Kidney epithelial cell (primary cell): Measurements from ENCODE around the gene GDF2. TPM values are rescaled to one million over a fixed set of nuclear protein-coding genes. Genes with fewer than 3 reads are reported as not detected.

Source experiments
- DNase-seq: peaks from one replicate; pipeline ENCODE4 v3.0.0-alpha.2; 2010; ENCODE audit warnings: low read depth
- H3K27me3 ChIP-seq: 2 replicates; pipeline ENCODE4 v1.6.0; 2011; ENCODE audit warnings: low read length; ENCODE audit not compliant: control insufficient read depth, insufficient read depth
- H3K36me3 ChIP-seq: 2 replicates; pipeline ENCODE4 v1.5.1; 2011; ENCODE audit warnings: low read length; ENCODE audit not compliant: control insufficient read depth, insufficient read depth
- H3K4me3 ChIP-seq: 2 replicates; pipeline ENCODE4 v1.5.1; 2011; ENCODE audit warnings: low read depth, mild to moderate bottlenecking, control low read depth, low read length
- total RNA-seq: library from RNA; depleted of rRNA; stranded (reverse); fragments of >200 nt; gene quantifications from 2 replicates; pipeline ENCODE4 v1.2.3, GENCODE V29; 2015
- TF ChIP-seq, protein P1 (sequence below): IDR thresholded peaks from 2 replicates; pipeline ENCODE4 v1.5.1; 2011; ENCODE audit warnings: mild to moderate bottlenecking, moderate library complexity, low read length, control low read depth, inconsistent platforms; ENCODE audit not compliant: insufficient read depth, poor library complexity, severe bottlenecking

The GDF2 gene
- total RNA-seq, 1 donor from 2014 or later, result not detected

DNA sequence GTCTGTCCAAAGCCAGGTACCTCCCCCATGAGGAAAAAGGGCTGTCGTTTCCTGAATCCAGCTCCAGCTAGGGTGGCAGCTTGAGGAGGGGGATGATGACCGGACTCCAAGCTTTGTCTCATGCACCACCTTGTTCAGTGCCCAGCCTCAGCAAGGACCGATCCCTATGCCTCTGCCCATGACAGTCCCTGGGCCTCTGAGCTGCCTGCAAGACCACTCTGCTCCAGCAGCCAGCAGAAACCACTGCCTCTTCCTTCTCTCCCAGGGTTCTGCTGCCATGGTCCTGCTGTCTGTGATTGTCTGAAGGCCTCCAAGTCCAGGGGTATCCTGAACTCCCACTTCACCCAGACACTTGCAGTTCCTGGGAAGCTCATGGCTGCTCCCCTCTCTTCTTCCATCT is 43.5 kb upstream of the GDF2 start:
- Histone ChIP-seq H3K4me3 (no peak overlapping the region), H3K27me3 (peaks cover 2% of the 10 kb centered on the region), H3K36me3 (no peaks in the 10 kb centered on the region)
- TF ChIP-seq, protein P1, sequence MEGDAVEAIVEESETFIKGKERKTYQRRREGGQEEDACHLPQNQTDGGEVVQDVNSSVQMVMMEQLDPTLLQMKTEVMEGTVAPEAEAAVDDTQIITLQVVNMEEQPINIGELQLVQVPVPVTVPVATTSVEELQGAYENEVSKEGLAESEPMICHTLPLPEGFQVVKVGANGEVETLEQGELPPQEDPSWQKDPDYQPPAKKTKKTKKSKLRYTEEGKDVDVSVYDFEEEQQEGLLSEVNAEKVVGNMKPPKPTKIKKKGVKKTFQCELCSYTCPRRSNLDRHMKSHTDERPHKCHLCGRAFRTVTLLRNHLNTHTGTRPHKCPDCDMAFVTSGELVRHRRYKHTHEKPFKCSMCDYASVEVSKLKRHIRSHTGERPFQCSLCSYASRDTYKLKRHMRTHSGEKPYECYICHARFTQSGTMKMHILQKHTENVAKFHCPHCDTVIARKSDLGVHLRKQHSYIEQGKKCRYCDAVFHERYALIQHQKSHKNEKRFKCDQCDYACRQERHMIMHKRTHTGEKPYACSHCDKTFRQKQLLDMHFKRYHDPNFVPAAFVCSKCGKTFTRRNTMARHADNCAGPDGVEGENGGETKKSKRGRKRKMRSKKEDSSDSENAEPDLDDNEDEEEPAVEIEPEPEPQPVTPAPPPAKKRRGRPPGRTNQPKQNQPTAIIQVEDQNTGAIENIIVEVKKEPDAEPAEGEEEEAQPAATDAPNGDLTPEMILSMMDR, result no peak
- DNase-seq, result no peak

DNA sequence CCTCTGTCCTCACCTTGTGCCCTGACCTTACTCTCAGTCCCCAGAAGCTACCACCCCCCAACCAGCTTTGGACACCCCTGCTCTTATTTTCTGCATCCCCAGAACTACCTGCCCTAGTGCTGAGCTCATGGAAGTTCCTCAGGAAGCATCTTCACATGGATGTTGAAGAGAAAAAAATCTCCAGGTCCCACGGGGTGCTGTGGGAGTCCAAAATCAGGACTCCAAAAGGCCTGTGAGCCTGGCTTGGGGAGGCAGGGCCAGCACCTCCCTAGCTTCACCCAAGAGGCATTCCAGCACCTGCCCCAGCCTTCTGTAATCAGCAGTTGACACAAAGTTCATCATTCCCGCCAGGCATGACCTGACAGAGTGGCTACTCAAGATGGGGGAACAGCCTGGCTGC is 43.0 kb upstream of the GDF2 start:
- TF ChIP-seq, protein P1, result no peak
- H3K36me3 ChIP-seq, result no peaks in the 10 kb centered on the region
- H3K4me3 ChIP-seq, result no peak overlapping the region
- H3K27me3 ChIP-seq, result peaks cover 2% of the 10 kb centered on the region
- DNase-seq, result no peak

DNA sequence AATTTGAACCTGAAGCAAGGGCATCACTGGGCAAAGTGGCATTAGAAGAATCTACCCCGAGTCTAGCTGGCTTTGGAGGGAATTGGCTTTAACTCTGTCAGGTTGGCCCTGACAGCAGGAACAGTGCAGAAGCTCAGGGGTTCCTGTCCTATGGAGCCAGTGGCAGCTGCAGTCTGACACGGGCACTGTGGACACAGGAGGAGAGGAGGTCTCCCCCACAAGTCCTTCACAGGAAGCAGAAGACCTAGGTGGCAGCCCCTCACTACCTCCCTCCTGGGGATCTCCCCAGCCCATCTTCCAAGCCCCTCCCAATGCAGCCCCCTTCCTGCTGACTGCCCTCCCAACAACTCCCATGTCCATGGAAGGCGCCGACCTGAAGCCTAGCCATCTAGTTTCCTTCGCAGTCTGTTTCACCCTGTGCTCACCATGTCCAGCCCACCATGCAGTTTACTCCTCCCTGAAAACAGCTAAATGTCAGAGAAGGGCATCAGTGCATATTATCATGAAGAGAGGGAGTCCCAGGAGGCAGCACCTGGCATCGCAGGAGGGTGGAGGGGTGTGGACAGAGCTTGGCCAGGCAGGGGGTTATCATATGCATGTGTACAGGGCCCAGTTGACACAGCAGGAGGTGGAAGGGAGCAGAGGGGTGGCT is 40.1 kb upstream of the GDF2 start:
- no peaks in the 10 kb centered on the region for H3K36me3 ChIP-seq
- TF ChIP-seq, protein P1, result no peak
- no peak for DNase-seq
- H3K27me3 ChIP-seq, result peaks cover 2% of the 10 kb centered on the region
- no peak overlapping the region for H3K4me3 ChIP-seq

DNA sequence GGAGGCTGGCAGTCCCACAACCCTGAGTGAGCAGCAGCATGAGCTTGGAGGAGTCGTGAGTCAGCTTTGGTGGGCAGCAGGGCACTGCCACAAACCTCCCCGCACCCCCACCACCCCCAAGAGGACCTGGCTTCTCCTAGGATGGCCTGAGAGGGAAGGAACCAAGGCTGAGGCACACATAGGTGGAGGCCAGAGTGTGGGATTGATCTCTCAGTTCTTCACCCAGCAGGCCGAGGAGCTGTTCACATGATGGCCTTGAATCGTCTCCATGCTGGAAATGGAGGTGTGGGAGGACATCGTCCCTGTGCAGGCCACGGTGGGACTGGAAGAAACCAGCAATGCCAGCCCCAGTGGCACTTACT is 39.6 kb upstream of the GDF2 start:
- TF ChIP-seq, protein P1, result no peak
- no peaks in the 10 kb centered on the region for H3K36me3 ChIP-seq

DNA sequence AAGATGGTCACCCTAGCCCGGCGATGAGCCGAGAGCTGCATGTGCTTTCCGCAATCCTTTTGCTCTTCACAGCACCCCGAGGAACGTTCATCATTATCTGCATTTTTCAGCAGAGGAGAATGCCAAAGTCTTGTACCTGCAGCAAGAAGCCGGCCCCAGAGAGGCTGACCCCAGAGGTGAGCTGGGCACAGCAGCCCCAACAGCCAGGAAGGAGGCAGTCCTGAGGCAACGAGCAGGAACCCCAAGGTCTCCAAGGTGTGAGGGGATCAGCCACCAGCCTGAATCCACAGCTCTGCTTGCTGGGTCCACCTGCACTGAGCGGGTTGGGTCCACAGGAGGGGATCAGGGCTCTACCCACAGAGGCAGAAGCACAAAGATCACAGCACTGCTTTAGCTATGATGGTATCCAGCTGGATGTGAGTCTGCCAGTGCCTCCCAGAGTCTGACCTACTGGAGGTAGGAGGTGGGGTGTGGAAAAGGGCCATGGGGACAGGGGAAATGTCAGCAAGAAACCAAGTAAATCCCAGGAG is 39.1 kb upstream of the GDF2 start:
- TF ChIP-seq, protein P1, result no peak
- no peak for DNase-seq
- H3K27me3 ChIP-seq, result peaks cover 2% of the 10 kb centered on the region
- H3K4me3 ChIP-seq, result no peak overlapping the region
- no peaks in the 10 kb centered on the region for H3K36me3 ChIP-seq

More for the DNA sequence above, 39.6 kb upstream of the GDF2 start:
- Histone ChIP-seq H3K27me3 (peaks cover 2% of the 10 kb centered on the region), H3K4me3 (no peak overlapping the region)
- DNase-seq, result no peak

DNA sequence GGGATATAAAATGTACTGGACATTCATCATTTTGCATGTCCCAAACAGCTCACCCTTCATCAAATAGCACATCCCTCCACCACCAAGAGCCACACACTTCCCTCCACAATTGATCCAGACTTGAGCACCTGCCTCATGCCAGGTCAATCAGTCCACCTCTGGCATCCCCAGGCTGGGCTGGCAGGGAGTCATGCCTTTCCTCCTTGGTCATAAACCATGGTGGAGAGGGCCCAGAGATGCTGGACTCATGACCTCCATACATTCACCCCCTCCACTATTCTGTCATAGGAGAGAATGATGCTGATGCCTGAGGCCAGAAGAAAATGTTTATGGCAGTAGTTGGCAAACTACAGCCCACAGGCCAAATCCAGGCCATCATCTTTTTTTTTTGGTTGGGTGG is 38.4 kb upstream of the GDF2 start:
- TF ChIP-seq, protein P1, result no peak
- no peaks in the 10 kb centered on the region for H3K36me3 ChIP-seq
- DNase-seq, result no peak
- H3K27me3 ChIP-seq, result peaks cover 2% of the 10 kb centered on the region
- H3K4me3 ChIP-seq, result no peak overlapping the region
